Left lung (tissue), 10 donors: Measurements from ENCODE around the gene SOBP. TPM values are rescaled to one million over a fixed set of nuclear protein-coding genes. Genes with fewer than 3 reads are reported as not detected.

Source experiments
- ATAC-seq: fragments of 200-7000 bp; cut with Tn5 transposase; one replicate; pipeline ENCODE4 v1.9.1; 2020; ENCODE audit warnings: moderate library complexity
- DNase-seq, 4 donors: peaks; one replicate each; pipeline ENCODE4 v3.0.0-alpha.2; 2013 to 2020
- H3K27ac ChIP-seq, 2 donors: fragments of 200-600 bp; sonication (generic) in 1 of 2; one replicate each; pipeline versions ENCODE4 v1.5.0 to v1.8.0; 2020 to 2021
- H3K27me3 ChIP-seq, 2 donors: fragments of 200-600 bp; sonication (generic) in 1 of 2; one replicate each; pipeline versions ENCODE4 v1.5.0 to v1.8.0; 2020 to 2021
- H3K36me3 ChIP-seq, 2 donors: fragments of 200-600 bp; sonication (generic) in 1 of 2; one replicate each; pipeline versions ENCODE4 v1.5.0 to v1.8.0; 2020 to 2021
- H3K4me1 ChIP-seq, 2 donors: fragments of 200-600 bp; one replicate each; pipeline ENCODE4 v1.8.0; 2021
- H3K4me3 ChIP-seq, 2 donors: fragments of 200-600 bp; sonication (generic) in 1 of 2; one replicate each; pipeline versions ENCODE4 v1.5.0 to v1.8.0; 2020 to 2021; ENCODE audit warnings: mild to moderate bottlenecking in 1 of 2
- H3K9me3 ChIP-seq, 2 donors: fragments of 200-600 bp; sonication (generic) in 1 of 2; one replicate each; pipeline versions ENCODE4 v1.5.0 to v1.8.0; 2020 to 2021
- CTCF ChIP-seq, 2 donors: fragments of 200-600 bp; sonication (generic) in 1 of 2; IDR thresholded peaks; one replicate each; pipeline versions ENCODE4 v1.5.0 to v1.8.0; 2021; ENCODE audit warnings: antibody characterized with exemption in 2 of 2
- intact Hi-C, 2 donors: fragments of 100-400 bp; cut with DNase I; formaldehyde crosslinking; loops; one replicate each; pipeline versions ENCODE4 v1.11.2 to v1.14.2; 2022
- polyA plus RNA-seq, 6 donors: library from polyadenylated mRNA; unstranded; fragments of 120-200 nt; gene quantifications; one replicate each; pipeline ENCODE4 v1.2.1, GENCODE V29; 2013; ENCODE audit not compliant: insufficient read length in 6 of 6
- total RNA-seq, 2 donors: library from RNA; stranded (reverse); fragmentation: NEBNext Ultra II Directional; extraction: Animal tissue kit (Norgen Biotek cat#: 25700); gene quantifications; one replicate each; pipeline ENCODE4 v1.2.1, GENCODE V29; 2021
- donor health status: DM: no; HTN: yes; CAD: no.
- donor health status: DM: no; HTN: no; CAD: no.

SOBP gene
- total and polyA plus RNA-seq, 8 donors: 6.5 to 11.1 (median 8.1) TPM

- Histone ChIP-seq H3K27me3 (no peaks in the 10 kb centered on the region), H3K4me3 (no peak overlapping the region), H3K27ac (no peak overlapping the region), H3K4me1 (peaks cover 4 to 39% of the 10 kb centered on the region in 2 donors), H3K36me3 (no peaks in the 10 kb centered on the region), H3K9me3 (no peaks in the 10 kb centered on the region)
- DNase-seq (no peak), ATAC-seq (peak; percentile 50)
- intact Hi-C loops: no loop called here
- TF ChIP-seq CTCF (IDR thresholded peaks at IDR 0.05): no peak
Observed at GRCh38 chr6:107654764-107655163, 164.8 kb downstream of the SOBP start.

- H3K27ac ChIP-seq: no peak overlapping the region
- peak; percentile 31 for ATAC-seq
- H3K27me3 ChIP-seq: no peaks in the 10 kb centered on the region
- intact Hi-C loops: no loop called here
- no peak for TF ChIP-seq CTCF (IDR thresholded peaks at IDR 0.05)
- no peak overlapping the region for H3K4me3 ChIP-seq
- DNase-seq: no peak
- no peaks in the 10 kb centered on the region for H3K36me3 ChIP-seq
- no peaks in the 10 kb centered on the region for H3K9me3 ChIP-seq
- peaks cover 4 to 39% of the 10 kb centered on the region in 2 donors for H3K4me1 ChIP-seq
Observed at GRCh38 chr6:107655245-107655644, 165.3 kb downstream of the SOBP start.

- ATAC-seq (no peak), DNase-seq (no peak)
- Histone ChIP-seq H3K36me3 (no peaks in the 10 kb centered on the region), H3K27ac (no peak overlapping the region), H3K27me3 (no peaks in the 10 kb centered on the region), H3K9me3 (no peaks in the 10 kb centered on the region), H3K4me3 (no peak overlapping the region), H3K4me1 (peaks cover 4 to 39% of the 10 kb centered on the region in 2 donors)
- TF ChIP-seq CTCF (IDR thresholded peaks at IDR 0.05): no peak
- intact Hi-C loops: no loop called here
Observed at GRCh38 chr6:107655864-107656263, 165.9 kb downstream of the SOBP start.

GRCh38 chr6:107656401-107656800, 166.5 kb downstream of the SOBP start:
- Histone ChIP-seq H3K4me3 (no peak overlapping the region), H3K36me3 (no peaks in the 10 kb centered on the region), H3K4me1 (peaks cover 4 to 39% of the 10 kb centered on the region in 2 donors), H3K27me3 (no peaks in the 10 kb centered on the region), H3K9me3 (no peaks in the 10 kb centered on the region), H3K27ac (no peak overlapping the region)
- no peak for TF ChIP-seq CTCF (IDR thresholded peaks at IDR 0.05)
- no peak for DNase-seq
- ATAC-seq: no peak
- intact Hi-C loops: no loop called here

- no peaks in the 10 kb centered on the region for H3K27me3 ChIP-seq
- peaks cover 4 to 39% of the 10 kb centered on the region in 2 donors for H3K4me1 ChIP-seq
- ATAC-seq (peak; percentile 28), DNase-seq (no peak)
- no peak for TF ChIP-seq CTCF (IDR thresholded peaks at IDR 0.05)
- H3K27ac ChIP-seq: no peak overlapping the region
- H3K9me3 ChIP-seq: no peaks in the 10 kb centered on the region
- intact Hi-C loops: no loop called here
- H3K4me3 ChIP-seq: no peak overlapping the region
- H3K36me3 ChIP-seq: no peaks in the 10 kb centered on the region
Observed at GRCh38 chr6:107656883-107657282, 167.0 kb downstream of the SOBP start.
